NCI-H146 (cell line): ENCODE measurements around the gene MMP12.
"Not testable (repeated sequence)": the region's sequence is repeated elsewhere in the genome, so short reads cannot be mapped to it uniquely, and the experiment has no call there.

ENCODE experiments used
- DNase-seq: peaks from one replicate; lab custom pipeline; 2025; lab: John Stamatoyannopoulos, UW

MMP12 gene

DNA sequence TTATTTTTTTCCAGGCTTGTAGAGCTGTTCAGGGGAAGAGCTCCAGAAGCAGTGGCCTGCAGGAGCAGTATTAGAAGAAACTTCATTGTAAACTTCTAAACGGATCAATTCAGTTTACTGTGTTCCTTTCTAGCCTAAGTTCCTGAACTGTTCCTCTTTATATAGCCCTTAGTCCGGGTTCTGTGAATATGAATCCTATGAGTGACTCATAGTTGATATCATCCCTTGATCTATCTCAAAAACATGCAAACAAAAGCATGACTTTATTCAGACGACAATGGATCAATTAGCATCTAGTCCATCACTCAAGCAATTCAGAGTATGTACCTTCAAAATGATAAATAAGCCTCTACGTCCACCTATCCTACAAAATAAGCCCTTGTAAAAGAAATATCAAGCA, at the start of gene MMP12:
Gene MMP12, minus strand, starts transcription at position 131 of the 400 bp plus-strand sequence. Its CDS starts 45 bp downstream, at position 86.
- no peak for DNase-seq

DNA sequence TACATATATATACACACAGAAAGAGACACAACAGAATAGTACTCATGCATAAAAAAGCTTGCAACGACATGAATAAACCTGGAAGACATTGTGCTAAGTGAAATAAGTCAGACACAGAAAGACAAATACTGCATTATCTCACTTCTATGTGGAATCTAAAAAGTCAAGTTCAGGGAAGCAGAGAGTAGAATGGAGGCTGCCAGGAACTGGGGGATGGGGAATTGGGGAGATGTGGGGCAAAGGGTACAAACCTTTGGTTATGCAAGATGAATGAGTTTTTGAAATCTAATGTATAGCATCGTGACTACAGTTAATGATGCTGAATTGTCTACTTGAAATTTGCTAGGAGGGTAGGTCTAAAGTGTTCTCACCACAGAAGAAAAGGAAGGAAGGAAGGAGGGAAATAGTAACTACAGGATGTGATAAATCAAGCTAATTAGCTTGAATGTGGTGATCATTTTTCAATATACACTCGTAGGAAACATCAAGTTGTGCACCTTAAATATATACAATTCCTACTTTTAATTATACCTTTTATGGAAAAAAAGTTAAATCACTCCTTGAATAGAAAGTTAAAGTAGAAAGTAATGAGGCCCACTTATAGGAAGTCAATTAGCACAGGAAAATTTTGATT, 46.9 kb upstream of the MMP12 start:
- DNase-seq: no peak

DNA sequence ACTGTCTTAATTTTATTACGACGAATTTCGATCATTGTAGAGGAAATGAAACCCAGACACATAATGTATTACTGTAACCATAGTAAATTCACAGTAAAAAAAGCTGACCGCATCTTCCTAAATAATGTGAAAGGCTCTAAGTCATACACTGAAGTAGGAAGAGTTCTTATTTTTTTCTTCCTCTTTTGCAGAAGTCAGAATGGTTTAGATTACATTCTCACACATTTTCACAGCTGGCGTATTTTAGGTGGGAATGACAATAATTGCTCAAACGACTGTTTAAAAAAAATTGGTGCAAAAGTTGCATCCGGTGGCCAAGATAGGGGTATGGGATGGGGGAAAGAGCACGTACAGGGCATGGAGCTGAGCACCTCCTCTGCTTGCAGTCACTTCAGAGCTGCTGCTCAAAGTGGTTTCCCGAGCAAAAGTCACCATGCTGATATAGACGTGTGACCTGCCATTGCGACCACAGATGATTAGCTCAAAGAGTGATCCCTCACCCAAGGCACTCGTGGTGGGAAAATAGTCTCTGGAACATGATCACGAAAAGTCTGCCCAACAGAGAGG, 45.4 kb upstream of the MMP12 start:
- no peak for DNase-seq

DNA sequence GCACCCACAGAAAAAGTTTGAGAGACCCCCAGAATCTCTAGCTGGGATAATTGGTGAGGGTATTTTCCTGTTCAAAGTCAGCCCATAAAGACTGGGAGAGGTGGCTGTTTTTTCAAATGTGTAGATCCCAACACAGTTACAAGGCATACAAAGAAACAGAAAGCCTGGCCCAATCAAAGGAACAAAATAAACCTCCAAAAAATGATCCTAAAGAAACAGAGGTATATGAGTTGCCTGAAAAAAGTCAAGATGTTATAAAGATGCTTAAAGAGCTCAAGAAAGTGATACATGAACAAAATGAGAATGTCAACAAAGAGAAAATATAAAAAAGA, 40.2 kb upstream of the MMP12 start:
- no peak for DNase-seq

DNA sequence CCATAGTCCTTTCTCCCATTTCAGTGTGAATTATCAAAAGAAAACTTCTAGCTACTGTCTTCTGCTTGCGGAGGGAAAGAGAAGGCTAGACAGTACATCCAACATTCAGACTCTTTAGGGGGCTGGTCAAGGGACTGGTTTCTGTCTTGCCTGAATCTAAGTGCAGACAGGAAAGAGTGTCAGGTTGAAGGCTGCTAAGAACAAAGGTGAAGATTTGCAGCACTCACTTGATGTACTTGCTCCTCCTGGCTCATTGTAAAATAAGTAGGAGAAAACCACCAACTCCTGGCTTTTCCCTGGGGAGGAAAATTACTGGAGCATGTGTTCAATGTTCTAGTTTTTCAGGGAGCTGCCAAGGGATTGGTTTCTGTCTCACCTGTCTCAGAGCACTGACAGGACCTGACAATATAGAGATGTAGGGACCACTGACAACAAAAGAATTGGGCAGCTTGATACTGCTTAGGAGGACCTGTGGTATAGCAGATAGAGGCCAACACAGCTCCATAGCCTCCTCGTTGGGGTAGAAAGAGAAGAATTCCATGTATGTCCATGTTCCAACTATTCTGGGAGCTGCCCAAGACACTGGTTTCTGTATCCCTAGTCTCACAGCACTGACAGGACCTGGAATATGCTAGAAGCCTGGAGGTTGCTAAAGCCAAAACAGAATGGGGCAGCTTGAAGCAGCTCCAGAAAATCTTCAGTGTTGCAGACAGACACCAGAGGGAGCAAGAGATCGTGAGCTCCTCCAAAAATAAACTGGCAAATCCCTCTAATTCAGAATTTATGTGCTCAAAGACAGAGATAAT, 39.7 kb upstream of the MMP12 start:
- DNase-seq: no peak

DNA sequence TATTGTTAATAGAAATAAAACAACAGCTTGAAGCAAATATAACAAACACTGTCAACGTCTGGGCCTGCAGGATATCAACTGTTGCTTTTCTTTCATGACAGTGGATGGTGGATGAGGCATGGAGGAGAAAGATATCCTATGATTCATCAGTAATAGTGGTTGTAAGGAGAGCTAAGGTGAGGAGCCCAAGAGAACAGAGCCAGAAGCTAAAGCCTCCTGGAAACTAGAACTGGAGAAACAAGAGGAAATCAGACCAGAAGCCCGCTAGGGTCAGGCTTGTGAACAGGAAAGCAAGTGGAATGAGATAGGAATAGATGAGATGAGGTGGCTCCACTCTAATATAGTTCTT, 37.7 kb upstream of the MMP12 start:
- DNase-seq: no peak

DNA sequence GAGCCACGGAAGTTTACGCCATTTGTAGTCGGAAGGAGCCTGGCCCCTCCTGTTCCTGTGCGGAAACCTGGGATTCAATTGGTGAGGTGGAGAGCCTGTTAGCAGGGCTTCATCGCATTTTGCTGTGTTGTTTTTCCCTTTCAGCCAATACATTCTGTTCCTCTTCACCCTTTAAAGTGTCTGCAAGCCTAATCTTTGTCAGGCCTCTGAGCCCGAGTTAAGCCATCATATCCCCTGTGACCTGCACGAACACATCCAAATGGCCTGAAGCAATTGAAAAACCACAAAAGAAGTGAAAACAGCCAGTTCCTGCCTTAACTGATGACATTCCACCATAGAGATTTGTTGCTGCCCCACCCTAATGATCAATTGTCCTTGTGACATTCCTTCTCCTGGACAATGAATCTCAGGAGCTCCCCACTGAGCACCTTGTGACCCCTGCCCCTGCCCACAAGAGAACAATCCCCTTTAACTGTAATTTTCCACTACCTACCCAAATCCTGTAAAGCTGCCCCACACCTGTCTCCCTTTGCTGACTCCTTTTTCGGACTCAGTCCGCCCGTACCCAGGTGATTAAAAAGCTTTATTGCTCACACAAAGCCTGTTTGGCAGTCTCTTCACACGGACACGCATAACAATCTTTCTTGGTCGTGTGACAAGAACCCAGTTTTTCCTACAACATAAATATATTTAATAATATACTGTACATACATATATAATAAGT, 37.1 kb upstream of the MMP12 start:
- DNase-seq: no peak

DNA sequence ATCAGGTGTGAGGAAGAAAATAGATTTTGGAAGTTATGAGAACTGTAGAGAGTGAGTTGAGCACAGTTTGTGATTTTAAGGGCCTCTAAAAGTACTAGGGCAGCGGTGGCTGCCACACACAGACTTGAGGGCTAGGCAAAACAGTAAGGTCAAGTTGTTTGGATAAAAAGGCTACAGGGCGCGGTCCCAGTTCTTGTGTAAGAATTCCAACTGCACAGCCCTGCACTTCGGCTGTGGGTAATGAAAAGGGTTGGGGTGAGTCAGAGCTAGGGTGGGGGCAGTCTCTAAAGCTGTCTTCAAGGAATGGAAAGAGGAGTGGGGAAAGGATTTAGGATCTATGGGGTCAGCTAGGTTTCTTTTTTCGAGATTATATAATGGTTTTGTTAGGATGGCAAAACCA, 31.1 kb upstream of the MMP12 start:
- DNase-seq: not testable (repeated sequence)

DNA sequence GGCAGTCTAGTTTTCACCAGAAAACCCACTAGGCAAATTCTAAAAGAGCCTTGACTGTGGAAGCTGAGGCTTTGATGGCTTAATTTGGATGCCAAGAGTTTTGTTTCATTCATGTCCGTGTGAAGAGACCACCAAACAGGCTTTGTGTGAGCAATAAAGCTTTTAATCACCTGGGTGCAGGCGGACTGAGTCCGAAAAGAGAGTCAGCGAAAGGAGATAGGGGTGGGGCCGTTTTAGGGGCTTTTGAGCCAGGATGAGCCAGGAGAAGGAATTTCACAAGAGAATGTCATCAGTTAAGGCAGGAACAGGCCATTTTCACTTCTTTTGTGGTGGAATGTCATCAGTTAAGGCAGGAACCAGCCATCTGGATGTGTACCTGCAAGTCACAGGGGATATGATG, 29.1 kb upstream of the MMP12 start:
- not testable (repeated sequence) for DNase-seq

DNA sequence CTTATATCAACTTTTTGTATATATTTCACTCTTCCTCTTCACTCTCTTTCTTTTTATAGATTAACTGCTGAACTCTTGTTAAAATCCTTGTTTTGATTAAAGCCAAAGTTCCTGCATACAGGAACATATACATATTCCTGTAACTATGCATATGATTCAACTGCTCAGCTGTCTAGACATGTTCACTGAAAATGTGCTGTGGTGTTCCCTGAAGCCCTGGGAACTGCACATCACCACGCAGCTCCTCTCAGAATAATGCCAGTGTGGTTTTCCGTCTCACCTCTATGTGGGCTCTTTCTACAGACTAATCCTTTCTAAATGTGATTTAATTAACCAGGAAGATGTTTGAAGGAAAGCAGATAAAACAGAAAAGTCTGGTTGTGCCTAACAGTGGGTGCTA, 25.6 kb upstream of the MMP12 start:
- DNase-seq: no peak

DNA sequence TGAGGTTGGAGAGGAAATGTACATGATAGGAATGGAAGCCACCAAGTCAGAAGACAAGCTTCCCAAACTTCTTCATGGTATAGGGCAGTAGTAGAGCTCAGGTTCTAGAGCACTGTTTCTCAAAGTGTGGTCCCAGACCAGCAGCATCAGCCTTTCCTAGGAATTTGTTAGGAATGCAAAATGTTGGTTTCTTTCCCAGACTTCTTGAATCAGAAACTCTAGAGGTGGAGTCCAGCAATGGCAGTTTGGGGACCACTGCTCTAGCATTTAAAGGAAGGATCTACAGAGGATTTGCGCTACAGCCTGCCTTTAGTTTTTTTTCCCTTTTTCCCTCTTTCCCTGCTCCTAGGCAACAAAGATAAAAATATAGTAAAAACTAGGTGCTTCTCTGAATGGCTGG, 17.0 kb upstream of the MMP12 start:
- DNase-seq: no peak

DNA sequence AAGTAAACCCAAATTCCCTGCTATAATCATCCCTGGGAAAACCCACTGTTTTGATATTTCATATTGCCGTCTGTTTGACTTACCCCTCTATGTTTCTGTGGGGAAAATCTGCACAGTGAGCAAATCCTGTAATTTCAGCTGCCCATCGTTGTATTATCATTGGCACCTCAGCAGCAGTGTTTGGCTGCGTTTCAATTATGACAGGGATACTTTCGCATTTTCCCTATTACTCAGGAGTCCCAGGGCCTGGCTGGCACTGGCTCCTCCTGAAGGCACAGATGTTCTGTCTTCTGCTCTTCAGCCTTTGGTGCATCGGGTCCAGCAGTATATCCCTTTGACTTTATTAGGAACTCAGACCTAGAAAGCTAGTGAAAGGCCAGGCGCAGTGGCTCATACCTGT, 12.2 kb upstream of the MMP12 start:
- no peak for DNase-seq

DNA sequence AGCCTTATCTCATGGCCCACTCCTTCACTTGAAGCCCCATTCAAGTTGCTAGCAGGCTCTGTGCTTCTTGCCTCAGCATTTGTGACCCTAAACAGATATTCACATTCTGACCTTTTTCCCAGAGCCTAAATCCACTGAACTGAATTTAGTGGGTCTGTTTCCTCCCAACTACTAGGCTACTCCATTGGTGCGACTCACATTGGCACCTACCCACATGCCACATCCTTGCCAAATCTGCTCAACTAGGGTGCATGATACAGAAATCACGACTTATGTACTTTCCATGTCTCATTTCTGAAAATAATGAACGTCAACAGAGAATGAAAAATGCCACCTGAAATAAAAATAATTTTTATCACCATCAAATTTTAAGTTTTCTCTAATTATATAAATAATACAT, 8.4 kb upstream of the MMP12 start:
- DNase-seq: no peak

DNA sequence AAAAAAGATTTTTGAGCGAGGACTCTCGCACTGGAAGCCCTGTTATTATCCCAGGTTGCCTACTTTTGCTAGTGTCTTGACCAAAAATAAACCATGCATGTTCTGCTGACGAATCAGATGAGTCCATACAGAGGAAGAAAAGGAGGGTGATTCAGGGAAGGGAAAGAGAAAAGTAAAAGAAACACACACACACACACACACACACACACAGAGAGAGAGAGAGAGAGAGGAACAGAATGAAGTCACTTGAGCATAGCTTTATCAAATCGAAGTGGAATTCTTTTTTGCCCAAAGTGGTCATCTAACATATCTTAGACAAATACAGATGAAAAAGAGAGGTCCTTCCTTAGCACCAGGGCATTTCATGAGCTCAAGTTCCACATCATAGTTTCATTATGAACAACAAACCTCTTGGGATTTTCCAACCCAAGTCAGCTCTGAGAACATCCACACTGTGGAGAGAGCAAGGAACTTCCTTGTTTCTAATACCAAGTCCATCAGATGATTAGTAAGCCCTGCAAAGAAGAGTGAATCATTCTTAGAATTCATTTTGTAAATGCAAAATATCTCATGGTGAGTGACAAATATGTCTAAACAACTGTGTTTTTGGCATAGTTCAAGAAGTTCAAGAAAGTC, 7.7 kb upstream of the MMP12 start:
- no peak for DNase-seq

DNA sequence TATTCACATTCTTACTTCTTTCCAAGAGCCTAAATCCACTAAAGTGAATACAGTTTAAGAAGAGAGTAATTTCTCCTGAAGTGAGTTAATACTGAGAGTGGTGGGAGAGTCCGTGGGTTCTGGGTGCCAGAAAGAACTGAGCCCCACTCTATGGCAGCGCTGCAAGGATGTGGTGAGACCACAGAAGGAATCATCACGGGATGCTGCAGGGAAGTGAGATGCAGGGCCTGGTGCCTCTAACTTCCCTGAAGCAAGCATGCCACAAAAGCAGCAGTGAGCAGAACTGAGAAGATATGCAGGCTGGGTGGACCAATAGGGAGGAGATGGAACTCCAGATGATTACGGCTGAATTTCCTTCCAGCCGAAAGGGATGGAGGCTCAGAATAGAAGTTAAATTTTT, 5.0 kb upstream of the MMP12 start:
- no peak for DNase-seq

DNA sequence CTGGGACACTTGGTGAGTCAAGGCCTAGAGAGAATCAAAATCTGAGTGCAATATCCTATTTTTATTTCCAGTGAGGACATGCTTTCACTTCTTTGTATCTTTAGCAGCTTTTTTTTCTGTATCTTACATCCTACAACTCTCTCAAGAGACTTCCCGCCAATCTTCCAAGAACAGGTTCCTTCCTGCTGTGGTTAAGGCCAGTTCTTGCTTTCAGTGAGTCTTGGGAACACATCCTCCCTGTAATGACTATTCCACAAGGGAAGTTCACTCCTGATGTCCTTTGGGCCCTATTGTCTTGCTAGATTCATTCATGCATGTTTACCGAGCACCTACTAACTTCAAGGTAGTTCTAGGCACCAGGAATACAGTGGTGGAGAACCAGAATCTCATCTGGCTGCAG, 3.8 kb upstream of the MMP12 start:
- DNase-seq: no peak

DNA sequence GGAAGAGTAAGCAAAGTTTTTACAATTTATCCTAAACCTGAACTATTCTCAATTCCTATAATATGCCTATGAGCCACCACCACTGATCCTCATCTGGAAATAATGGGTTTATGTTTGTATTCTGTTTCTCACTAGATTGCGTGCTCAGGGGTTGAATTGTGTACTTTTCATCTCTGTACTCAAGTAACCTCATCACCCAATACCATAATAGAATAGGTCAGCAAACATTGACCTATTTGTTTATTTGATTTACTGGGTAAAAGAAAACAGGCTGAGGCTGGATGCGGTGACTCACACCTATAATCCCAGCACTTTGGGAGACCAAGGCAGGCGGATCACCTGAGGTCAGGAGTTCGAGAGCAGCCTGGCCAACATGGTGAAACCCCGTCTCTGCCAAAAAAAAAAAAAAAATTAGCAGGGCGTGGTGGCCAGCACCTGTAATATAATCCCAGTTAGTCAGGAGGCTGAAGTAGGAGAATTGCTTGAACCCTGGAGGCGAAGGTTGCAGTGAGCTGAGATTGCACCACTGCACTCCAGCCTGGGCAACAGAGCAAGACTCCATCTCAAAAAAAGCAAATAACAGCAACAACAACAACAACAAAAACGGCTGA, 5.3 kb downstream of the MMP12 start:
- DNase-seq: not testable (repeated sequence)

DNA sequence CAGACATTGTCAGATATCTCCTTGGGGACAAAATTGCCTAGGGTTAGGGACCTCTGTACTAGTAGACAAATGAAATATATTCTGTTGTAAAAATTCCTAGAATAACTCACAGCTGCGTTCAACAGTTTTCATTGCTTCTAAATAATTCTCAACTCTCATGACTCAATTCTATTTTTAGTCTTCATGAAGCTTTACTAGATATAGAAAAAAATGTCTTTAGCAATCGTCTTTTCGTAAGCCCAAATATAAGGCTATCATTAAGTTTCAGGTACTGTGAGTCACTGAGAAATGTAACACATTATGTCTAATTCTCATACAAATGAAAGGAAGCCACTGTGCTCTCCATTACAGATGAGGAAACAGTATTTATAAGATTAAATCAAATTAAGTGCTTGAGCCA, 6.4 kb downstream of the MMP12 start:
- DNase-seq: no peak

DNA sequence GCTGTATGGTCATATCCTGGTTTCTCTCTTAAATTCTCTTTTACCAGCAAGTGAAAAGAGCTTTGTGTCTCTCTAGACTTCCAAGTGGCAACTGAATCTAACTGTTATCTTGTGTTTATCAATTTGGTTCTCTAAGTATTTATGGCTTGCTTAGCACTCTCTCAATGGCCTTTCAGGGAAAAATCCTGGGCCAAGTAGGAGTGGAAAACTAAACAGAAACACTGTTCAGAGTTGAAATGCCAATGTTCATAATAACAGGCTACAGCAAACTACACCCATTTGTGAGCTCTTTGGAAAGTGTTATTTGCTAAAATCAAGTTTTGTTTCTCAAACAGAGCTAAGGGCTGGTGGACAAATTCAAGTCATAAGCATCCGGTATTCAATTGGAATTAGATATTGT, 10.1 kb downstream of the MMP12 start:
- no peak for DNase-seq

DNA sequence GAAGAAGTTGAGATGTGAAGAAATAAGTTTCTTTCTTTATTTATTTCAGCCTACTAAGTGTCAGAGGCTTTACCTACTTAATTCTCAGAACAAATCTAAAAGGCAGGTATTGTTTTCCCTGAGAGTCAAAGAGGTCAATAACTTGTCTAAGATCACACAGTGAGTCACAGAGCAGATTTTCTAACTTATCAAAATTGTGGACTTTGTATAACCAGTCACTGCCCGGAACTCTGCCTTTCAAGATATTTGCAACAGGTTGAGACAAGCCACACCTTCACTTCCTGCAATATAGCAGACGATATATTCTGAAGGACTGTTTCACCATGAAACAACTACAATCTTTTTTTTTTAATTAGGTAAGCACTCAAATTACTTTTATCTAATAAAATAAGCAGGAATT, 20.8 kb downstream of the MMP12 start:
- DNase-seq: no peak

DNA sequence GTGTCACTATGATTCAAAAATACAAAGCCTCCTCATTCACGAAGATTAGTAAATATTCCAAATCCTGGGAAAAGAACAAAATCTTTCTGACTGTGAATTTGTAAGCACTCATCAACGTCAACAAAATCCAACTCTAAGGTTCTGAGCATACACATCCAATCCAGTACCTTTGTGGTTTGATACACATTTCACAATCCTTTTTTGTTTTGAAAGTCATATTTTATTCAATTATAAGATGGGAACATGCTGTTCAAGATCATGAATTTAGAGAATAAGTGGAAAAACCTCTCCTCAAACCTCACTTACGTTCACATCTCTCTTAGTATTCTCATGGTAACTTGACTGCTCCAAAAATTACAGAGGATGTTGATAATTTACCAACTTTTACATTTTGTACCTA, 21.7 kb downstream of the MMP12 start:
- no peak for DNase-seq
